ENCODE measurements around the gene ARHGEF28. TPM values are rescaled to one million over a fixed set of nuclear protein-coding genes. Genes with fewer than 3 reads are reported as not detected.

The ARHGEF28 gene
- total RNA-seq, 1 donor from 2014 or later = 72.1 TPM

Other genes starting within 250 kb of the ARHGEF28 start
- 26.8 and 30.0 TPM in 2 replicates for gene FOXD1, start 177.4 kb upstream of the ARHGEF28 start, total RNA-seq
- gene BTF3, start 127.8 kb upstream of the ARHGEF28 start, total RNA-seq = 731 and 741 TPM in 2 replicates
- gene ANKRA2, start 60.6 kb upstream of the ARHGEF28 start, total RNA-seq = 5.8 and 10.8 TPM in 2 replicates
- 13.7 and 22.4 TPM in 2 replicates for gene UTP15, start 60.5 kb upstream of the ARHGEF28 start, total RNA-seq